HG02938 (cell line): ENCODE data around the gene MYOM3.

Experiments
- ATAC-seq: cut with Tn5 transposase; IDR thresholded peaks from one replicate; pipeline ENCODE4 v1.9.1; 2021; ENCODE audit warnings: mild to moderate bottlenecking, moderate library complexity; ENCODE audit not compliant: unreplicated experiment

Gene MYOM3

DNA sequence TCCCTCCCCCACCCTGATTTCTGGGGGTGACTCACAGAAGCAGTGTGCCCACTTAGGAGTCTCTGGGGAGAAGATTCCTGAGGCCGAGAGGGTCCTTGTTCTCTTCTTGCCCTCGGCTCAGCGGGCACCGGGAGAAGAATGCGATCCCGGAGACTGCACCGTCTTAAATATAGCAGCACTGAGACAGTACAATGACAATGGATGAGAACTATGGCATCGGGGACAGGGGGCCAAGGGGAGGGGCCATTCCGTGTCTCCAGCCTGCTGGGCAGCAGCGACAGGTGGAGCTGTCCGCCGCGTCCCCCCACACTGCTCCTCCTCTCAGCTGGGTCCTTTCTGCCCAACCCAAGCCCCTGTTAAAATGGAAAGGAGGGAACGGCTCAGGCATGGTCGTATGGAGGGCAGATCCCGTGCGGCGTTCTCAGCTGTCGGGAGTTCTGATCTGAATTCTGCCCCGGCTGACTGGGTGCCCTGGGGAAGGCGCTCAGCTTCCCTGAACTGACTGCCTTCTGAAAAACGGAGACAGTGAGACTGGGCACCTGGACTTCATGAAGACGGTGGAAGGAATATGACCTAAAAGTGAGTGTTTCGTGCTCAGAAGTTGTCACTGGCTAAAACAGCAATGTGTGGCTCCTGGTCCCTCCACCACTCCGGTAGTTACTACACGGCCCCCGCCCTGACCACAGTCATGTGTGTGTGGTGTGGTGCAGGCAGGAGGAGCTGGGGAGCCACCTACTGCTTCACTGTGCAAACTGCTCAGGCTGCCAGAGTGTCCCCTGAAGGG is at the start of gene MYOM3:
Gene MYOM3, minus strand, starts transcription at position 140 of the 784 bp plus-strand sequence. CDS start 3,499 bp downstream, outside the sequence.
- ATAC-seq, result no peak

DNA sequence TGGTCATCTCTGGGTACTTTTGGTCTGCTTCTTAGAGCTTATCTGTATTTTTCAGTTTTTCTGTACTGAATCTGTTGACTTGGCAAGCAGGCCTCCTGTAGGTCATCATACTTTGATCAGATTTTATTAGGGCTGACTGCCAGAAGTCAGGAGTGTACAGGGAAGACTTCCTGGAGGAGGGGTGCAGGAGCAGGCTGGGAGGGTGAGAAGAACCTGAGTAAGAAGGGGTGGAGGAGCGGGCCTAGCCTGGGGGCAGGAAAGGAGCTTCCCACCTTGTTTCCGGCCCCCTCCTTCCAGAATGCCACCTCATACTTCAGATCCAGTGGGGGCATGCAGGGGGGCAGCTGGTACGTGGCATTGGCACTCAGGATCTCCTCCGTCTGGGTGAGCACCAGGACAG is 49.3 kb upstream of the MYOM3 start:
- no peak for ATAC-seq

DNA sequence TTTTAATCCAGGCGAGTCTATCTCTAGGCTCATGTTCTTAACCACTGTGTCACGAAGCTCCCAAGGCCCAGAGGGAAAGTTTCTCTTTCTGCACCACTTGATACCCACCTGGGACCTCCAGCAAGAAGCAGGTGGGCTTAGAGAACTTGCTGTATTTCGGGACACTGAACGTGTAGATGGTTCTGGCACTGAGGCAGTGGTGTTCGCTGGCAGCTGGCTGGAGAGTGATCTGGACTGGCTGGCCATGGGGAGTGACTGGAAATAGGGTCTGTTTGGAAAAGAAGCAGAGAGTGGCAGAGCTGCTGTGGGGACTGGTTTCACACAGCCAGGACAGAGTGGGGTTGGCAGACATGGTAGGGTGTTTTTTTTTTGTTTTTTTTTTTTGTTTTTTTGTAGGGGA is 47.4 kb upstream of the MYOM3 start:
- ATAC-seq, result no peak

DNA sequence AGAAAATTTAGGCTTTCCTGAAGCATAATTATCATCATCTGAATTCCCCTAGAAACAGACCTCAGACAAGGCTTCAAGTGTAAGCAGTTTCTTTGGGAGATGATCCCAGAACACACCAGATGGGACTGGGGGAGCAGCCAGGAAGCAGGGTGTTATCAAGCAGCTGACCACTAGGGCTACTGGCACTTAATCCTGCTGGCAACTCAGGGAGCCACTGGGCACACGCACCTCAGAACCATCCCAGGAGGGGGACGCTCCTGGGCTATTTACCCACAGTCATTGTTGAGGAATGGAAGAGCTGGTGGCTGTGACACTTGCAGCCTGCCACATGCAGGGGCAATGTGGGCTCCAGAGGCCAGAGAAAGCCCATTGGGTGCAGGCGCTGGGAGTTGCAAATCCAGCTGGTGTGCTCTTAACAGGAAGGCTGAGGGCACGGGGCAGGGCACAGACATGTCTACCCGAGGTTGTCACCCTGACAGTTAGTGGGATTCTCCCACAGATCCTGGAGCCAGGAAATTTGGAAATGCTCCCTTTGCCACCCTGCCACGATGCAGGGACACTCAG is 46.1 kb upstream of the MYOM3 start:
- no peak for ATAC-seq

DNA sequence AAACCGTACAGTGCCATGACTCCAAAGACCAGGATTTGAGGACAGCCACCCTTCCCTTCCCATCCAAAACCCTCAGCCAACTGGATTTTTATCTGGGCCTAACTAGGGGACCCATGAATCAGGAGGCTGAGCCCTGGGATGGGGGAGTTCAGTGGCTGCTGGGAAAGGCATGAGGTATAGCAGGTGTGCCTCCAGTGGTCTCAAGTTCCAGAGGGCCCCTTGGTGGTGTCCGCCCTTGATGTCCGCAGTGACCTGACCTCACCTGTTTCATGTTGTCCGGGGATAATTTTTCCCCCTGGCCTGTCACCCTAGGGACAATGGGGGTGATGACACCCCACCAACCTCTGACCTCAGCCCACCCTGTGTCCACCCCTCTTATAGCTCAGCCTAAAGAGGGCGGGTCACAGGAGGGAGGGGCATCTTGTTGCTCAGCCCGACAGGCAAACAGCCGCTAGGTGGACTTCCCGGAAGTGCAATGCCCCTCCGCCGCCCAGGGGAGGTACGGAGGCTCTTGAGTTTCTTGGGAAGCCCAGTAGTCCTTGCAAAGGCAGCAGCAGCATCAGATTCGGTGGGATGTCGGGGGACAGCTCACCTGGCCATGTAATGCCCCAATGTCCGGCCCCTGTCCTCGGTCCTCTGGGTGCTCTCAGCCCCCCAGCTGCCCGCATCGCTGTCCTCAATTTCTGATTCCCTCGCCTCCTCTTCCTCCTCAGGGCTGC is 44.8 kb upstream of the MYOM3 start:
- no peak for ATAC-seq

DNA sequence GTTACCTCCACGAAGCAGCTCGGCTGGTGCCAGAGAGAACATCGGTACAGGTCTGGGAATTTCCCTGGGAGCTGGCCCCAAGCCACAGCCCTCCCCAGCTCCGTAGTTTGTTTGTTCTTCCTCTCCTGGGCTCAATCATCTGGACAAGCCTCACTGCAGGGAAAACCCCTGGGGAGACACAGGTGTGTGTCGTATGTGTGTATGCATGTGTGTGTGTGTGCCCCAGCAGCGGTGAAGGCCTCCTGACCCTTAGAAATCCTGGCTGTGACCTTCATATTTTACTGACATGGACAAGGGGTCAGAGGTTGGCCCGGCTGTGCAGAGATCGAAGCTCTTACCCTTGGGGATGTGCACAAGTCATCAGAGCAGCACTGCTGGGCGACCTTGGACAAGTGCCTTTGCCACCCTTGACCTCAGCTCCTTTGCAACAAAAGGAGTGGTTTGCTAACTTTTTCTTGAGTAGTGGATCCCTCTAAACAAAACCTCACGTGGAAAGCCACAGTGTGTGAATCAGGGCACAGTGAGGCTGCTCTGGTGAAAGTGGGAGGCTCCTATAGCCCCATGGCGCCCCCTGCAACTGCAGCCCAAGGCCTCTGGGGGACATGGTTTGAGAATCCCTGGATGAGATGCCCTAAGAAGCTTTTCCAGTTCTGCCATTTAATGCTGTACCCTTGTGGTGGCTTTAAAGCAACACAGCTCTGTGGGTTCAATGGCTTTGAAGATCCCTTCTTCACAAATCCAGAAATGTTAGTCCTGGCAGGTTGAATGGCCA is 43.3 kb upstream of the MYOM3 start:
- ATAC-seq, result no peak

DNA sequence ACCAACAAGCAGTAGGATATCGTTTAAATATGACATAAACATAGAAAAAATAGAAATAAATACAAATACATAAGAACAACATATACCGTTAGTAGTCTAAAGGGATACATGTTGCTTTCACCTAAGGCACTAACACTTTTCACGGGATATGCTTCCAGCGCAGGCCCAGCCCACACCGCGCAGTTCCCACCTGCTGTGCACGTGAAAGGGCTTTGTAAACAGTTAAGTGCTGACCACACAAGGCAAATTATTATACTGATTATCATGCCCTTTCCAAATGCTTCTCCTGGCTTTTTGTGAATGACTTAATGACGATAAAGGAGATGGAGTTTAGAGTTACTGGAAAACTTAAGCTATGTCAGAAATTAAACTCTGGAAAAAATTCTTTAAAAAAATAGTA is 42.3 kb upstream of the MYOM3 start:
- no peak for ATAC-seq

DNA sequence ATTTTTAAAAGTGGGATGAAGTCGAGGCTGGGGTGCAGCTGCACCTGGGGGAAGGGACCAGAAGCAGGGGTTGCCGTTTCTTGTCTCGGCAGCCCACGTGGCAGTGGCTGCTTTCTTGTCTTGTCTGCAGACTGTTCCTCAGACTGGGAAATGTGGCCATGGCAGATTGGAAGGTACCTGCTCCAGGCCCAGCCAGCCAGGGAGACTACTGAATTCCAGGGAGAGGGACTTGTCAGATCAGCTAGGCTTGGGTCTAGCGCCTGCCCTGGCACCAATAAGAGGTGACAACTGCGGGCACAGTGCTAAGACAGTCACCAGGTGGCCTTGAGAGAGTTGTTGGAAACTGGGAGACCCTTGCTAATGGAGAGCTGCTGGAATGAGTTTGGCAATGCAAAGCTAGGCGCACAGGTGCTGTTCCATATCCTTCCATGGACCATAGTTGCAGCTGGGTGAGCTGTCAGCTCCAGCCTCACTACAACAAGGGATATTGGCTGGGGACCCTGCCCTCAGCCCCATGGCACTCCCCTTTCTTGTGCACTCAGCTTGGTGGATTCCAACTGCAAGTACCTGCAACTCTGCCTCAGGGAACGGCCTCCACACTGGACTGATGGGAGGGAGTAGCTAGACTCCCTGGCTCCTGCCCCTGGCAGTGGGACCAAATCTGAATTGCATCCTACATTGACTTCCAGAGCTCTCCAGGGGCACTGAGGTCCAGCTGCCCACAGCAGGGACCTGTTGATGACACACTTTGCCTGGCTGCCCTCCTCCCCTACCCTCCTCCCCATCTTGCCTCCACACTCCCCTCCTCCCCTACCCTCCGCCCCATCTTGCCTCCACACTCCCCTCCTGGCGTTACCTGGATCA is 40.9 kb upstream of the MYOM3 start:
- no peak for ATAC-seq

DNA sequence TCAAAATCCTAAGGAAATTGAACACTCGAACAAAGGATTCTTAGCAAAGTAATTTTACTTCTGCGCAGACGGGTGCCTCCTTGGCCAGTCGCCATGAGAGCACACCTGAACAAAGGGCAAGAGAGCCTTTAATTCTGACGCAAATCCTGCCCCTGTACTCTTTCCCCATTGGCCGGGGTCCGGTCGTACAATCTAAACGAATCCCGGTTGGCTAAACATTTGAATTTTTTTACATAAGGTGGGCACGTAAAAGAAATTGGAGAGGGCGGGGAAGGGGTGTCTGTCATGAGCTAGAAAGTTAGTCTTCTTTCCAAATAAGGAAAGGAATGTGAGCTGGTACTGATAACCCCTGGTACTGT is 39.2 kb upstream of the MYOM3 start:
- no peak for ATAC-seq

DNA sequence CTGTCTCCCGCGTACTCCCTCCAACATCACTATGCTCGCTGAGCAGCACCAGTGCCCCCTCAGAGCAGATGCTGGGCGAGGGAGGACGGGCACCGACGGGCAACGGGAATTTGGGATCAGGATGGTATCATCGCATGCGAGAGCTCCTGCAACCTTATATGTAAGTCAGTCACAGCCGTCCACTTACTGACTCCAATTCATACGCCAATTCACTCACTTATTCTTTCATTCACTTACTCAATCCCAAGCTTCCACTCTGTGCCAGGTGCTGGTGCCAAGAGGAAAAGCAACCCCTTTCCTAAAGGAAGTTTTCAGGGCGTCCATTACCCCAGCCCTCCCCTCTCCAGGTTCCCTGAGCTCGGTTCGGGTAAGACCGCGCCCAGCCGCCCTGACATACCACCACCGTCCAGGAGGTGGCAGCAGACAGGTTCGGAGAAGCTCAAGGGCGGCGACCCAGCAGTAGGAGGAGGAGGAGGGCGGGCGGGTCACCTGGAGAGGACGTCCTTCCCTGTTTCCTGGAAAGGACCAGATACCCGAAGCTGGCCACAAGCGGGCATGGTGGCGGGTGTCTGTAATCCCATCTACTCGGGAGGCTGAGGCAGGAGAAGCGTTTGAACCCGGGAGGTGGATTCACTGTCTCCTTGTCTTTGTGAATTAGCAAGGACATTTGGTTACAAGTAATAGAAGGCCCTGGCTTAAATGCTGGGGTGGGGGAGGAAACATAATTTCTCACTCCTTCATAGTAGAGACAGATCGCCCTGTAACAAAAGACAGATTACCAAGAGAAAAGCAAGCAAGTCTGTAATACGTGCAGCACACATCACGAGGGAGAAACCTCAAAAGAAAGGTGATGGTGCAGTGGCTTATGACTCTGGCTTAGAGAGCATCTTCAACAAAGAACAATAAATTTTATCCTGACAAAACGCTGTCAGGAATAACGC is 38.6 kb upstream of the MYOM3 start:
- no peak for ATAC-seq

DNA sequence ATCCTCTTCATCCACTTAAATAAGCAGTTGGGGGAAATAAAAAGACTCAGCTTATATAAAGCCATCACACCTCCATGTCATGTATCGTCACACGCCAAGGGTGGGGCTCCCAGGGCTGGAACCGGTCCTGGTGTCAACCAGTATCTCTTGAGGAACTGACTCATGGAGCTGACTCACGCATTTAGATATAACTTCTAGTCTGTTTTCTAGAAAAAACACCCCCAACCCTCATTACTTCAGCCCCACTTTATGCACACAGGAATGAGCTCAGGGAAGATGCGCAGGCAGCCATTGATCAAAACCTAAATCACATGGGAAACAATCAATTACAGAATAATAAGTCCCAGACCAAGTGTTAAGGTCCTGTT is 37.9 kb upstream of the MYOM3 start:
- no peak for ATAC-seq

DNA sequence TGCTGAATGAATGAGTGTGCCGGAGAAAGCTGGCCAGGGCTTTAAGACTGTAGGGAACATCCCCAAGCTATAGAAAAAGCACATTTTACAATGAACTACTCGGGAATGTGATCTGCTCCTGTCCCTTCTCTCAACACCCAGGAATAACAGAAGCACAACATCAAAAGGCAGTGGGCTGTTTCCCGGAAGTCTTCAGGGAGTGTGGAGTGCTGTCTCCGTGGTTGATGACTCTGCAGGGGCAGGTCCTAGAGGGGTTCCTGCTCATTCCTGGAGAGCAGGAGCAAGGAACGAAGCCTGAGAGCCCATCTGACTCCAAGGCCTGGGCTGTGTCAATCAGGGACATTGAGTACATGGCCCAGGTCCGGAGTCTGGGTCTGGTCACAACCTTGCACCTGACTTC is 35.9 kb upstream of the MYOM3 start:
- ATAC-seq, result no peak

DNA sequence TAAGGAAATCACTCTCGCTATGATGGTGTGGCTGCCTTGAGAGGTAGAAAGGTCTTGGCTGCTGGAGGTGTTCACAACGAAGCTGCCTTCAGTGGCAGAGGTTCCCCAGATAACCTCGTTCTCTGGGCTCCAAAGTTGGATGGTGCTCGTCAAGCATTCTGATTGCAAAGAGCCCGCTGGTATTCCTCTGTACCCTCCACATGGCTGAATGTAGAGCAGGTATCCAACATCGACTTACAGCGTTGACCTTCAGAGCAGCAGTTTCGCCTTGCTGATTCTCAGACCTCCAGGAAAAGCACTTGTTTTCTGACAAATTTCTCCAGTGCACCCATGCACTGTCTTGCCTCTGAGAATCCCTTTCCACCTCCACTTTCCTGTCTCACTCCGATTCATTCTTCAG is 35.3 kb upstream of the MYOM3 start:
- ATAC-seq, result no peak

DNA sequence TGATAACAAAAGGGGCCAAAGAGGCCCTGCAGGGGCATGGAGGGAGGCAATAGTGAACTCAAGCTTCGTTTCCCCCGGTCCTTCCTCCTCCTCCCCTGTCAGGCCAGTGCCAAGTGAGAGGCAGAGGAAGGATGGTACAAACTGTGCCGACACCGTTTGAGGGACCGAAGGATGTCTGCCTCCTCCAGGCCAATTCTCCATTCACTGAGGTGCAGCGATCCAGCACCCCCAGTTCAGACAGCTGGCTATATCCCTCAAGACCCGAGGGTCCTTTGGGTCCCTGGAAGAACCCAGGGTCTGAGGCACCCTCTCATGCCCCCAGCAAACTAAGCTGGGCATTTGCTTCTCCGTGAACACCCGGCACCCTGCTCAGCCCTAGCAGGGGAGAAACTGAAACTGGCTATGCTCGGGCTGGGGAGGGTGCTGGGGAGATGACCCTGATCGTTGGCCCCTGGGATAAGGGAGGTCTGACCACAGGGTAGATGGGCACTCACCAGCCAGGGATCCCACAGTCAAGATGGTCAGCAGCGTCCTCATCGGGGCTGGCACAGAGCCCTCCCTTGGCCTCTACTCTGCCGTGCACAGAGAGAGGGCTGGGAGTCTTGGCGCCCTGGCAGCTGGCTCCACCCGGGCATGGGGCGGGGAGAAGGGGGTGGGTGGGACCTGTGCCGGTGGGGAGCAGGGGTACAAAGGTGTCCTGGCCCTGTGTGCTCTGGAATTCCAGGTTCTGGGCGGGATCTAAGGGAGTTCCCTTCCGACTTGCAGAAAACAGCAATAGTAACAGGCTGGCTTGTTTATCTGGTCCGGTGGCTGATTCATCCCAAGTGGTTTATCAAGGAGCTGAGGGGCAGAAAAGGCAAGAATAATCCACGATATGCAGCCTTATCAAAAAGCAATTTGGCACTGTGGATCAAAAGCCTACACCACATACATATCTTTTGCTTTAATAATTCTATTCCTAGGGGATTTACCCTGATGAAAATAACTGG is 30.9 kb upstream of the MYOM3 start, which contains the start of gene IL22RA1:
Gene IL22RA1, minus strand, starts transcription at position 595 of the 989 bp plus-strand sequence. Its CDS starts 58 bp downstream, at position 537.
- no peak for ATAC-seq

DNA sequence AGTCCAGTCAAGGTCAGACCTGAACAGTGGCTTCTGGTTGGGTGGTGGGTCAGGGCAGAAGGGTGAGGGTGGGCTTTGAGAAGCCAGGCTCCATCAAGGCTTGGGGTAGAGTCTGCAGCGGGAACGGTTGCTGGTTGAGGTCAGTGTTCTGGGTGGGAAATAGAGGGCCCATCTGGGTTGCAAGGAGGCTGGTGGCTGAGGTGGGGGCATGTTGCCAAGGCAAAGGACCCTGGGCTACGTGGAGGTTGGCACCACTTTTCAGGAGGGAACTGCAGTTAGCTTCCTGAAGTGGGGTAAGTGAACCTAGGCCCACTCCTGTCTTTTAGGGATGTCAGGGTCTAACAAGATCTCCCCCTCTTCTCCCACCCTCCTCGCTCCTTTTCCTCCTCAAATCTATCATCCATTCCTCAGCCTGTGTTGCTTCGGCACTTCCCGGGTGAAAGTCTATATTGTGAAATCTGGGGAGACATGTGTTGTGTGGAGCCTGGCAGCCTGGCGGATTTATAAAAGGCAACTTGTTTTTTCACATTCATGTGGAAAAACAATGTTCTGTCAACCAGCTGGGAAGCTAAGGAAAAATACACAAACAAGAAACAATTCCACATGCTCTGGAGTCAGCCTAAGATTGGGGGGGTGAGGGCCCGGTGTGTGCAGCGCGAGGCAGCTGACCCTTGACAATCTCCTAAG is 29.5 kb upstream of the MYOM3 start:
- ATAC-seq, result no peak

DNA sequence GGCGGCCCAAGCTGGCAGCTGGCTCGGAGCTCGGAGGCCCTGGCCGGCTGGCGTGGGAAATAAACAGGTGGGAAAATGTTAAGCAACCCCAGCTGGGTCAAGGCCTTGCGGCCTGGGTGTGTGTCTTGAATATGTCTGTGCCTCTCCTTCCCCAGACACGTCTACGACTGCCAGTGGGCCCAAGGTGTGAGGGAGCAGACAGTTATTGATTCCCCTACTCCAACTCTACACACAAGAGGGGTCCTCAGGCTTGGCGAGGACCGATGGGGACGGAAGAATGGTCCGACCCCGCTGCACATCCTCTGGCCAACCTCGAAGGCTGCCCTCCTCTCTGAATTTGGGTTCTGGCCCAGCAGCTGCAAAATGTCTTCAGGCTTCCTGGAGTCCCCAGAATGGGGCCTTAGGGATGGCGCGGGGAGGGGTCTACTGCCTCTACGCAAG is 28.8 kb upstream of the MYOM3 start:
- ATAC-seq, result no peak

DNA sequence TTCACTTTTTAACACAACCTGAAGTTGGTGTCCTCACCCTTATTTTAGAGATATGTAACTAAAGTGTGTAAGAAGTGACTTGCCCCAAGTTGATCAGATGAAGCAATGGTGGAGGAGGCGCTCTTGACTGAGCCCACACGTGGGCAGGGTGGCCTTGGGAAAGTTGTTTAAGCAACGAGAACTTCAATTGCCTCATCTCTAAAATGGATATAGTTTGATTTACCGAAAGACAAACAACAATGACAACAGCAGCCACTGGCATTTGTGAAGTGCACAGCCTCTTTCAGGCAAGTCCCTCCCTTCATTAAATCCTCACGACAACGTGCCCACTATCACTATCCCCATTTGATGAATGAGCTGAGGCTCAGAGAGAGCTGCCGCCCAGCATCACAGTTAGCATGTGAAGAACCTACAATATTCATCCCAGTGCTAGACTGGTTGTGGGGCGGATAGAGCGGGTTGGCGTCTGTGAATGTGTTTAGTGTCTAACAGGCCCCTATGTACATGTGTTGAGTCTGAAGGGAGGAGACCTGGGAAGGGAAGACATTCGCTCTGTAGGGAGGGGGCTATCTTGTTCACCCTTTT is 28.0 kb upstream of the MYOM3 start:
- ATAC-seq, result no peak
